ENCODE data around the gene GADL1. TPM values are rescaled to one million over a fixed set of nuclear protein-coding genes. Genes with fewer than 3 reads are reported as not detected.

The GADL1 gene
- polyA plus RNA-seq, 3 donors, result not detected

- Histone ChIP-seq H3K27ac (ENCODE audit: low read depth in 1 of 2, low read length in 2 of 2) (no peak overlapping the region), H3K4me3 (replicated peaks in 1 of 3; ENCODE audit: low read depth in 2 of 3, low read length in 3 of 3) (no peak overlapping the region), H3K4me2 (replicated peaks; ENCODE audit: extremely low read depth, low read length, poor library complexity, severe bottlenecking) (no peak overlapping the region), H3K4me1 (ENCODE audit: control insufficient read depth in 1 of 2, insufficient read depth in 2 of 2, low read length in 2 of 2) (no peaks in the 10 kb centered on the region), H3K36me3 (replicated peaks in 1 of 2; ENCODE audit: control insufficient read depth in 1 of 2, insufficient read depth in 2 of 2, low read length in 2 of 2) (no peaks in the 10 kb centered on the region), H4K20me1 (ENCODE audit: insufficient read depth, low read length) (no peaks in the 10 kb centered on the region), H3K27me3 (ENCODE audit: control insufficient read depth in 2 of 2, insufficient read depth in 2 of 2, low read length in 2 of 2) (no peaks in the 10 kb centered on the region), H2AFZ (ENCODE audit: insufficient read depth, low read depth, low read length, poor library complexity, severe bottlenecking) (no peak overlapping the region), H3K9ac (ENCODE audit: insufficient read depth, low read length, poor library complexity, severe bottlenecking) (no peak overlapping the region), H3K79me2 (ENCODE audit: insufficient read depth, low read length) (no peaks in the 10 kb centered on the region), H3K9me3 (replicated peaks in 1 of 2; ENCODE audit: control insufficient read depth in 1 of 2, insufficient read depth in 1 of 2, low read length in 2 of 2) (no peaks in the 10 kb centered on the region)
- no peak overlapping the region for H3K4me3 Mint-ChIP-seq
- H3K36me3 Mint-ChIP-seq, result no peaks in the 10 kb centered on the region
- H3K27me3 Mint-ChIP-seq (ENCODE audit: low read depth in 3 of 3), result no peaks in the 10 kb centered on the region
- TF ChIP-seq, protein P1, sequence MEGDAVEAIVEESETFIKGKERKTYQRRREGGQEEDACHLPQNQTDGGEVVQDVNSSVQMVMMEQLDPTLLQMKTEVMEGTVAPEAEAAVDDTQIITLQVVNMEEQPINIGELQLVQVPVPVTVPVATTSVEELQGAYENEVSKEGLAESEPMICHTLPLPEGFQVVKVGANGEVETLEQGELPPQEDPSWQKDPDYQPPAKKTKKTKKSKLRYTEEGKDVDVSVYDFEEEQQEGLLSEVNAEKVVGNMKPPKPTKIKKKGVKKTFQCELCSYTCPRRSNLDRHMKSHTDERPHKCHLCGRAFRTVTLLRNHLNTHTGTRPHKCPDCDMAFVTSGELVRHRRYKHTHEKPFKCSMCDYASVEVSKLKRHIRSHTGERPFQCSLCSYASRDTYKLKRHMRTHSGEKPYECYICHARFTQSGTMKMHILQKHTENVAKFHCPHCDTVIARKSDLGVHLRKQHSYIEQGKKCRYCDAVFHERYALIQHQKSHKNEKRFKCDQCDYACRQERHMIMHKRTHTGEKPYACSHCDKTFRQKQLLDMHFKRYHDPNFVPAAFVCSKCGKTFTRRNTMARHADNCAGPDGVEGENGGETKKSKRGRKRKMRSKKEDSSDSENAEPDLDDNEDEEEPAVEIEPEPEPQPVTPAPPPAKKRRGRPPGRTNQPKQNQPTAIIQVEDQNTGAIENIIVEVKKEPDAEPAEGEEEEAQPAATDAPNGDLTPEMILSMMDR (IDR thresholded peaks at IDR 0.05), result no peak
- no peaks in the 10 kb centered on the region for H3K4me1 Mint-ChIP-seq
- DNase-seq, result no peak
- intact Hi-C loops (cut with micrococcal nuclease), result no loop called here
- no peaks in the 10 kb centered on the region for H3K9me3 Mint-ChIP-seq
- H3K27ac Mint-ChIP-seq, result no peak overlapping the region
These were observed 108.1 kb downstream of the GADL1 start for GRCh38 chr3:30786365-30786764.

DNA sequence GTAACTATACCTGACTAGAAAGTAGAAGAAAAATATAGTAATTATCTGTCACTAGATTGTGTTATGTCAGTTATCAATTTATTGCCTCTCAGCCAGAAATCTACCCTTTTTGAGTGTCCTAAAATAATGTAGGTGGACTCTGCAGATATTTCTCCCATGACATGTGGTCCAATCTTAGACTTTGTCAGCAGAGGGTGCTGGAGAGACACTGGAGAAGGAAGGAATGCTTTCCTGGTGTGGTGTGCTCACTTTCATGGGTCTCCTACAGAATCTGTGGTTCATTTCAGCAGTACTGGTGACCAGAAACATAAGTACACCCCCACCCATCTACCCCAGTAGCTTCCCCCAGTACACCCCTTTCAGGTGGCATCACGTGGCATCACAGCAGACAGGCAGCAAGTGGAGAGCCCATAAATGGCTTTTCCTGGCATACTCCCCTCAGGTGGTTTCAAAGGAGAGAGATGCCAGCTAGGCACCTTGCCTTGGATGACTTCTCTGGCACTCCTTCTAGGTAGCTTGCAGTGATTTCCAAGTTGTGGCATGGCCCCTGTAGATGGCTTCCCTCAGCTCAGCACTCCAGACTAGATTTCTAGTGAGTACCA, 114.7 kb downstream of the GADL1 start:
- 86% methylated on average over 1 of the region's 1 CpG for WGBS (ENCODE audit: insufficient coverage)
- intact Hi-C loops (cut with micrococcal nuclease), result no loop called here

More for the DNA sequence above, 114.7 kb downstream of the GADL1 start:
- H3K36me3 ChIP-seq (replicated peaks in 1 of 2; ENCODE audit: control insufficient read depth in 1 of 2, insufficient read depth in 2 of 2, low read length in 2 of 2), result no peaks in the 10 kb centered on the region
- Mint-ChIP-seq H3K27me3 (ENCODE audit: low read depth in 3 of 3) (no peaks in the 10 kb centered on the region), H3K36me3 (no peaks in the 10 kb centered on the region), H3K4me3 (no peak overlapping the region), H3K9me3 (peaks cover 0 to under 1% (median 0%) of the 10 kb centered on the region in 7 donors), H3K27ac (peak overlapping the region in 4 of 7 donors; percentile 9 to 73 (median 28)), H3K4me1 (peaks cover 30% of the 10 kb centered on the region)
- H3K4me3 ChIP-seq (replicated peaks in 1 of 3; ENCODE audit: low read depth in 2 of 3, low read length in 3 of 3), result no peak overlapping the region
- H3K9me3 ChIP-seq (replicated peaks in 1 of 2; ENCODE audit: control insufficient read depth in 1 of 2, insufficient read depth in 1 of 2, low read length in 2 of 2), result no peaks in the 10 kb centered on the region
- no peak overlapping the region for H3K4me2 ChIP-seq (replicated peaks; ENCODE audit: extremely low read depth, low read length, poor library complexity, severe bottlenecking)
- no peak overlapping the region for H2AFZ ChIP-seq (ENCODE audit: insufficient read depth, low read depth, low read length, poor library complexity, severe bottlenecking)
- H3K27ac ChIP-seq (ENCODE audit: low read depth in 1 of 2, low read length in 2 of 2), result peak overlapping the region in 1 of 2 donors; percentile 79
- peak in 1 of 3 donors; percentile 37 for DNase-seq
- H3K4me1 ChIP-seq (ENCODE audit: control insufficient read depth in 1 of 2, insufficient read depth in 2 of 2, low read length in 2 of 2), result peaks cover 15 to 32% of the 10 kb centered on the region in 2 donors
- H3K27me3 ChIP-seq (ENCODE audit: control insufficient read depth in 2 of 2, insufficient read depth in 2 of 2, low read length in 2 of 2), result no peaks in the 10 kb centered on the region
- TF ChIP-seq, protein P1 (IDR thresholded peaks at IDR 0.05), result peak; percentile 52
- no peak overlapping the region for H3K9ac ChIP-seq (ENCODE audit: insufficient read depth, low read length, poor library complexity, severe bottlenecking)
- H4K20me1 ChIP-seq (ENCODE audit: insufficient read depth, low read length), result no peaks in the 10 kb centered on the region
- H3K79me2 ChIP-seq (ENCODE audit: insufficient read depth, low read length), result no peaks in the 10 kb centered on the region

Measured in CD14-positive monocyte (primary cell).